Measurements from ENCODE around the gene EP400. TPM values are rescaled to one million over a fixed set of nuclear protein-coding genes. Genes with fewer than 3 reads are reported as not detected.

EP400 gene
- total RNA-seq, 4 donors from 2014 or later = 10.1 to 23.0 (median 20.9) TPM

- DNase-seq = no peak
- Histone ChIP-seq H3K4me1 (no peaks in the 10 kb centered on the region), H3K4me3 (no peak overlapping the region), H3K36me3 (peaks cover 4 to 81% (median 9%) of the 10 kb centered on the region in 3 donors), H3K27ac (no peak overlapping the region), H3K27me3 (no peaks in the 10 kb centered on the region), H3K9me3 (no peaks in the 10 kb centered on the region)
- TF ChIP-seq CTCF (IDR thresholded peaks at IDR 0.05) (no peak), POLR2A (IDR thresholded peaks at IDR 0.05) (no peak)
- intact Hi-C loops (cut with DNase I) = no loop called here
- WGBS, 2 donors = 82 to 83% methylated on average over 14 to 16 of the region's 16 CpGs
Observed at GRCh38 chr12:132108211-132108832, 158.6 kb downstream of the EP400 start.

- no peak for DNase-seq
- WGBS, 2 donors = 88 to 90% methylated on average over 8 of the region's 8 CpGs
- TF ChIP-seq CTCF (IDR thresholded peaks at IDR 0.05) (no peak), POLR2A (IDR thresholded peaks at IDR 0.05) (no peak)
- no peaks in the 10 kb centered on the region for H3K4me1 ChIP-seq
- intact Hi-C loops (cut with DNase I) = no loop called here
- H3K36me3 ChIP-seq = peaks cover 9 to 95% (median 11%) of the 10 kb centered on the region in 3 donors
- no peaks in the 10 kb centered on the region for H3K27me3 ChIP-seq
- no peak overlapping the region for H3K27ac ChIP-seq
- H3K9me3 ChIP-seq = no peaks in the 10 kb centered on the region
- H3K4me3 ChIP-seq = no peak overlapping the region
Observed at GRCh38 chr12:132109741-132110140, 160.0 kb downstream of the EP400 start.

GRCh38 chr12:132110677-132111076 is 160.9 kb downstream of the EP400 start:
- intact Hi-C loops (cut with DNase I) = no loop called here
- H3K4me1 ChIP-seq = no peaks in the 10 kb centered on the region
- no peak overlapping the region for H3K27ac ChIP-seq
- DNase-seq = no peak
- WGBS, 2 donors = 61 to 96% methylated on average over 3 of the region's 3 CpGs
- no peaks in the 10 kb centered on the region for H3K9me3 ChIP-seq
- H3K36me3 ChIP-seq = peaks cover 9 to 95% (median 15%) of the 10 kb centered on the region in 3 donors
- H3K27me3 ChIP-seq = no peaks in the 10 kb centered on the region
- no peak overlapping the region for H3K4me3 ChIP-seq
- TF ChIP-seq POLR2A (IDR thresholded peaks at IDR 0.05) (no peak), CTCF (IDR thresholded peaks at IDR 0.05) (no peak)

GRCh38 chr12:132111654-132112304 is 162.0 kb downstream of the EP400 start:
- TF ChIP-seq CTCF (IDR thresholded peaks at IDR 0.05) = no peak
- no peak for TF ChIP-seq POLR2A (IDR thresholded peaks at IDR 0.05)
- DNase-seq = no peak
- H3K36me3 ChIP-seq = peaks cover 9 to 95% (median 15%) of the 10 kb centered on the region in 3 donors
- H3K4me3 ChIP-seq = no peak overlapping the region
- H3K27ac ChIP-seq = no peak overlapping the region
- 83 to 89% methylated on average over 9 to 13 of the region's 19 CpGs for WGBS, 2 donors
- intact Hi-C loops (cut with DNase I) = no loop called here
- H3K4me1 ChIP-seq = no peaks in the 10 kb centered on the region
- H3K27me3 ChIP-seq = no peaks in the 10 kb centered on the region
- H3K9me3 ChIP-seq = no peaks in the 10 kb centered on the region

GRCh38 chr12:132114667-132115066 is 164.9 kb downstream of the EP400 start:
- H3K4me1 ChIP-seq = no peaks in the 10 kb centered on the region
- peaks cover 7 to 97% (median 15%) of the 10 kb centered on the region in 3 donors for H3K36me3 ChIP-seq
- no peak for DNase-seq
- H3K9me3 ChIP-seq = no peaks in the 10 kb centered on the region
- 80 to 100% methylated on average over 1 to 2 of the region's 6 CpGs for WGBS, 2 donors
- TF ChIP-seq CTCF (IDR thresholded peaks at IDR 0.05) = no peak
- no peak for TF ChIP-seq POLR2A (IDR thresholded peaks at IDR 0.05)
- H3K27ac ChIP-seq = no peak overlapping the region
- intact Hi-C loops (cut with DNase I) = no loop called here
- H3K4me3 ChIP-seq = no peak overlapping the region
- no peaks in the 10 kb centered on the region for H3K27me3 ChIP-seq
